Stimulated activated naive CD4-positive, alpha-beta T cell treated with Interleukin-2 at 50 U/mL for 16 hours (primary cell): ENCODE data around the gene TGIF1.

Experiments used
- DNase-seq: peaks from one replicate; lab custom pipeline; 2025; lab: John Stamatoyannopoulos, UW

The TGIF1 gene

DNA sequence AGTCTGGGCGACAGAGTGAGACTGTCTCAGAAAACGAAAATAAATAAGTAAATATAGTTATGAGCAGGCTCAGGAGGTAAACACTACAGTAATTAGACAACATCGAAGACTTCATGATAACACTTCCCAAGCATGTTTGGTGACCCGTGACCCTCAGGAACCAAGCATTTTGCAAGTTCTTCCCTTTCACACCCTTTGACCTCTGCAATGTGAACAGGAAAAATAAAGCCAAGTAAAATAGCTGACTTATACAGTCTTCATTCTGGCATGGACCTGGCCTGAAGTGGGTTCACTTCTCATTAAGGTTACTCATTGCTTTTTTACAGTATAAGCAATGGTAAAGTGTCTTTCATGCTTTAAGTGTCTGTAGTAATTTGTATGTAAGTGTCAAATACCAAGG is 15.3 kb upstream of the TGIF1 start:
- DNase-seq: no peak

DNA sequence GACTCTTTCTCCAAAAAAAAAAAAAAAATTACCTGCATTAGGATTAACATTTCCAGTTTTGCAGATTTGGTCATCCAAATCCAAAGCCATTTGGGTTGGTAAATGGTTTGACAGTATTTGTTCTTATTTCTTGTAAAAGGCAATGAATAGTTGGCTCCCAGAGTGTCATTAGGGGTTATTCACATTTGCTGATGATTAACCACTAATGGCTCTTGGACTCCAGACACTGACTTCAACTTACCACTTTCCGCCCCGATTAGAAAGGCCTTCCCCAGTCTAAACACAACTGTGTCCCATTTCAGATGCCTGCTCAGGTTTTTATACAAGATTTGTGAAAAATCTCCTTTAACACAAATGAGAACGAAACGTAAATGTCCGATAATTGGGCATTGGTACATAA is 9.6 kb upstream of the TGIF1 start:
- DNase-seq: no peak

DNA sequence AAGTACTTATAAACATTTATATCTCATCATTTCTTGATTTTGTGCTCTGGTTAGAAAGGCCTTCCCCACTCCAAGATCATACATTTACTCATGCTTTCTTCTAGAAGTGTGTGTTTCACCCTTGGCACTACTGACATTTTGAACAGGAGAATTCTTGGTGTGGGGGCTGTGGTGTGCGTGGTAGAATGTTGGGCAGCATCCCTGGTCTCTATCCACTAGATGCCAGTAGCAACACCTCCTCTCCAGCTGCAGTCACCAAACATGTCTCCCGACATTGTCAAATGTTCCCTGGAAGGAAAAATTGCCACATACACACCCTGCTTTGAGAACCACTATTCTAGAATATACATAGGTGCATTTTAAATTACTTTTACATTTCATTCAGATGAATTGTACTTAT is 8.7 kb upstream of the TGIF1 start:
- DNase-seq: no peak

DNA sequence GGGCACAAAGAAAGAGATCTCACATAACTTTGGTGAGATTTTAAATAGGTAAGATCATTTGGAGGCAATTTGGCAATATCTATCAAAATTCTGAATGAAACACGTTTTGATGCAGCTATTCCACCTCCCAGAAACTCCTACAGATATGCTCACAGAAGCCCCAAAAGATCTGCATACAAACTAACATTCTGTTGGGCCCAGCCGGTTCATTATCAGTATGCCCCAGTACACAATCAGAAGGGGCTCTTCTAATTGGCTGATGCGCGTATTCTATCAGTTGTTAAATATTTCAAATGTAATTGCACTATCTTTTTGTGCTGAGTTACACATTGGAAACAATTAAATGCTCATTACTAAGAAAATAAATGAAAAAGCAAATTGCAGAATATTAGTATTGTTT is 7.1 kb upstream of the TGIF1 start:
- no peak for DNase-seq

DNA sequence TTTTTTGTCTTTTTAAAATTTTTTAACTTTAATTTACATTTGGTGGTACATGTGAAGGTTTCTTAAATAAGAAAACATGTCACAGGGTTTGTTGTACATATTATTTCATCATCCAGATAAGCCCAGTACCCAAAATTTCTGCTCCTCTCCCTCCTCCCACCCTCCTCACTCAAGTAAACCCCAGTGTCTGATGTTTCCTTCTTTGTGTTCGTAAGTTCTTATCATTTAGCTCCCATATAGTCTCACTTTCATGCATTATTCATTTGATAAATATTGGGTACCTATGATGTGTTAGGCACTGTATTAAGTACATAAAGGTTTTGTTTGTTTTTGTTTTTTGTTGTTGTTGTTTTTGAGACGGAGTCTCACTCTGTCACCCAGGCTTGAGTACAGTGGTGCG is 5.7 kb upstream of the TGIF1 start:
- no peak for DNase-seq

DNA sequence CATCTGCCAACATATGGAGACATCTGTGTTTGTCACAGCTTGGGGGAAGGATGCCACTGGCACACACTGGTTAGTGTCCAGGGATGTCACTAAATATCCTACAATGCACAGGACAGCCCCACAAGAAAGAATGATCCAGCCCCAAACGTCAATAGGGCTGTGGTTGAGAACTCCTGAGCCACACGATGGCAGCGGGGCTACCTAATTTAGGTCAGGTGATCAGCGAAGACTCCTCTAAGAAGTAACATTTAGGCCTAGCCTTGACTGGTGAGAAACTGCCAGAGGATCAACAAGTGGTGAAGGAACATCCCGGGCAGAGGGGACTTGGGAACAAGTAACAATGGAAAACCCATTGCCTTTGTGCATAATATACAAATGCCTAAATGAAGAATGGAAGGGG is 5.0 kb upstream of the TGIF1 start:
- DNase-seq: no peak

DNA sequence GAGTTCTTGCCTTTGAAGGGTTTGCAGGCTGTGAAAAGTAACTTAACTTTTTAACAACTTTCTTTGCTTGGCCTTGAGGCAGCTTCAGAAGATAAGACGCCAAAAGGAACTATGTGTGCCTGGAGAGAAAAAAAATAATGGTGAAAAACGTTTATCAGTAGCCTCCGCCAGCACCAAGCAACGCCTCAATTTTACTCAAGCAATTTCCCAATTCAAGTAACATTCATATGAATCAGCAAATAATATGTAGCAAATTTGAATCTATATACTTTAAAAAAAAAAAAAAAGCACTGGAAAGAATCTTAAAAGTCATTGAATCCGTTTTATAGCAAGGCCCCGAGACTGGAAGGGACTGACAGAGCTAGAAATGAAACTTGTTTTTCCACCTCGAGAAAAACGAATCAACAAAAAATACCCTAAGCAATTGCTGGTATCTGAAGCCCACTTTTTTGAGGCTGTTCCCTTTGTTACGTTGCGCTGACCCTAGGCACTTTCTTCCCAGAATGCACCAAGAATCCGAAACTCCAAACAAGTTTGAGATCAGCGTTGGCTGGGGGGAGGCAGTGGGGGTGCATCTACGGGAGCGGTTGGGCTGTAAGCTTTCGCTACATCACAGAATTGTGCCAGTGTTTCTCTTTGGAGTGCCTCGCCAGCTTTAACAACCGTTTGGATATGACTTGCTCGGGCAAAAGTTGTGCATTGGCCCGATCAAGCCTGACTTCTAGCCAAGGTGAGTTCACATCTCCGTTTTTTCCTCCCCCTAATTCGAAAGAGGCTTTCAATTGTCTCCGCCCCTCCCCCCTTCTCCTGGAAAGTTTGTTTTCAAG is 2.7 kb upstream of the TGIF1 start:
- DNase-seq: peak; percentile 46

DNA sequence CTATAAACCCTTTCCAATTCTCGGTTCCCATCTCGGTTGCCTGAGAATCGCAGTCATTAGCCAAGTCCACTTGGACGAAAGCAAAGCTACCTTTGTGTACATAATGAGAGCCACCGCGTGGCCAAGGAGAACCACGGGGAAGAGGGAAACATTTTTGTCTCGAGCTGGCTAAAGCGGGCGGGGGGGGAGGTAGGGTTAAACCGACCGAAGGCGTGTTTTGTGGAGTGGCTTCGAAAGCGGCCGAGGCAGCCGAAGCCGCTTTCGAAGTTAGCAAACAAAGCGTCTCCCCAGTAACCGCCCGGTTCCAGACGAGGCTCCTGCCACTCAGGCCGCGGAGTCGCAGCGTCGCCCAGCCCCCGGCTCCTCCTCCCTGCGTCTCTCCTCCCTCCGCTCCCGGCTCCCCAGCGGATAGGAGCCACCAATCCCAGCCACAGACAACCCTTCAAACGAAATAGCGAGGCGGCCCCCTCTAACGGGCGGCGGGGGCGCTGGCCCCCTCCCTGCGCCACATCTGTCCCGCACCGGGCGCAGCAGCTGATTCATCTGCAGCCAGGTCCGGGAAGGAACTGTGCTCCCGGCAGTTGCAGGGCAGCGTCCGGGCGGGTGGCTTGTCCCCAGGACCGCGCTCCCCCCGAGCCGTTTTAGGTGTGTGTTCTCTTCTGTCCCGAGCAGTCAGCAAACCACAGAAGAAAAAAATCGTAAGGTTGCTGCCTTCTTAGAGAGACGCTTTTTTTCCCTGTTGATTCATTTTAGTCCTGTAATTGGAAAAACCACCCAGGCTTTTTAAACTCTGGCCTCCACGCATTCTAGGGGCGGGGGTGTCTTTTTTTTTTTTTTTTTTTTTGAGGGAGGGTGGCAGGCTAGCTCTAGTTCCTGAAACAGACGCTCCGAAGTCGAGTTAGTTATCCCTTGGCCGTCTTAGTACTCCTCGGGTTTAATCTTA is 1.8 kb upstream of the TGIF1 start:
- peak; percentile 83 for DNase-seq

DNA sequence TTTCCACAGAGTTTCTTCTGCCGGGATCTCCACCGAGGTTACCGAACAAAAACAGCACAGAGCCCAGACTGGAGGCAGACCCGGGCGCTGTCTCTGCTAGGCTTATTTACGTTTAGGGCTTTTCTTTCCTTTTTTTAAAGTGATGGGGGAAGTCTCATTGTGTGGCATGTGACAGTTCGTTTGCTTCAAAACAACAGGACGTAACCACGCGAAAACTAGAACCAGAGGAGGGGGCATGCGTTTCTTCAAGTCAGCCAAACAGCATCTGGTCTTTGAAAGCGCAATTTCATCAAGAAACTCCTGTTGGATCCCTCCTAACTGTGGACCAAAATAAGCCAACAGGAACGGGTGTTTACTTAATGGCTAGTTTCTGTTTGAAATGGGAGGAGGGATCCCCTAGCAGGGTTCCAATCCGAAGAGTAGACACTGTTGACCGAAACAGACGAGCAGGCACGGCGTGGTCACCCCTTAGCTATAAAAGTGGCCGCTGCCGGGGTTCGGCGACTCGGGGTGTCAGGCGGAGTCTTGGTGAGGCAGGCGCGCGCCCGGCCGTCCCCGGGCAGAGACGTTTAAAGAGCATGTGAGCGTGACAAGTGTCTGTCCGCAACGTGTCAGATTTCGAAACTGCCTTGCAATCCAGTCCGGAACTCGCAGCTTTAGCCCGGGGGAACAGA is 997 bp upstream of the TGIF1 start:
- peak; percentile 47 for DNase-seq

DNA sequence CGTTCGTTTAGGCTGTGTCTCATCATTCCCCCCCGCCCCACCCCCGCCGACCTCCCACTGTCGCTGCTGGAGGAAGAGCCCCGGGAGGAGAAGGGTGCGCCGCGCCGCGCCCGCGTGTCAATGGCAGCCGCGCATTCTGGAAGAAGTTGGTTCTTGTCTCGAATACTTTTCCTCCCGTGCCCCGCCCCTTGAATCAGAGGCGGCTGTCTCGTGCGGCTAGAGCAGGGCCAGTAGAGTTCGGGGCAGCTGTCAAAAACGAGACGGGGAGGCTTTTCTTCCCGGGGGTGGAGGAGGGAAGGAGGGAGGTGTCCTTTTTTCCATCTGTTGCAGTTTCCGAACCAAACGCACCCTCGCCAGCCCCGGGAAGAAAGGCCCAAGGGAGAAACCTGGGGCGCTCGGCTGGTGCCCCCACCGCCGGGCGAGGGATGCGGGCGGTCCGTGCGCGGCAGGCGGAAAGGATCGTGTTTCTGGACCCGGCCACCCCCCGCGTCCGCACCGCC is 410 bp upstream of the TGIF1 start:
- DNase-seq: peak; percentile 86

DNA sequence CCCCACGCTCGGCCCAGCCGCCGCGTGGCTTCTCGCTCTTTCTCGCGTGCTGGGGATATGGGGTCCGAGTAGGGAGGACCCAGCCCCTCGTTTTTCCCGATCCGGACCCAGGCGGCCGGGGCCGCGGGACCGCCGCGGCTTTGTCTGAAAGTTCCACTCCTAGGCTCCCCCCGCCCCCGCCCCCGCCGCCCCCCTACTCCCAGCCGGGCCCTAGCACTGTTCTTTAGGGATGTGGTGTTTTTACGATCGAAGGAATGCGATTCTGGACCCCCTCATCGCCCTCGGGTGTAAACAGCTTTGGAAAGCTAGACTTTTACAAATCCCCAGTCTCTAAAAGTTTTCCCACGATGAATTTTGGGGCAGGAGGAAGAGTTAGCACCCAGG is 819 bp downstream of the TGIF1 start:
- no peak for DNase-seq

DNA sequence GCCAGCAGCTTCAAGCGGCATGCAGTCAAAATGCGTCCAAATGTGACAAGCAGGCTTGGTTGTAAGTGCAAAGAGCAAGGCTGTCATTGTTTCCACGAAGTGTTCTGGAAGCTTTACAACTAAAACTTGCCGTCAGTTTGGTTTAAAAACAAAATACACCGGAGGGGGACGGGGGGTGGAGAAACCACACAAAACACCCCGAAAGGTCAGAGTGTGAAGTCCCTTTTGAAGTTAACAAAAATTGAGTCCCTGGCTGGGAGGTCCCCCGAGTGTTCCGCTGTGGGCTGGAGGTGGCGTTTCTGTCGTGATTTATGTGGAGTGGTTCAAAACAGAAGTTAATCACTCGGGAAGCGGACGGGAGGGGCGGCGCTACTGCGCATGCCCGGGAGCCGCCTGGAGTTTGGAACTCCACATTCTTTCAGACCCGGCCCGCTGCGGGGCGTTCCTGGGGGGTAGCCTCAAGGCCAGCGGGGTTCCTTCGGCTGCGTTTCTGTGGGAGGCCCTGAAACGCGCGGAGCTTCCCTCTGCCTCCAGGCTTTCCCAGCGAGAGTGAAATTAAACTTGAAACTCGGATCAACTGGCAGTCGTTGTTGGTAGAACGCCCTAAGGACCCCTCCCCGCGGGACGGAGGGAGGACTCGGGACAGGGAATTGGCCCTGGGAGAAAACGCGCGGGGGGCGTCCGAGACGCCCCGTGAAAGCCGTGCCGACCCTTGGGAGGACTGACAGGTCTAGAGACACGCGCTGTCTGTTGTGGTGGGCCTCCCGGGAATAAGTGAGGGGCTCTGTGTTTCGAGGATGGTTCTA is 1.4 kb downstream of the TGIF1 start:
- peak; percentile 89 for DNase-seq

DNA sequence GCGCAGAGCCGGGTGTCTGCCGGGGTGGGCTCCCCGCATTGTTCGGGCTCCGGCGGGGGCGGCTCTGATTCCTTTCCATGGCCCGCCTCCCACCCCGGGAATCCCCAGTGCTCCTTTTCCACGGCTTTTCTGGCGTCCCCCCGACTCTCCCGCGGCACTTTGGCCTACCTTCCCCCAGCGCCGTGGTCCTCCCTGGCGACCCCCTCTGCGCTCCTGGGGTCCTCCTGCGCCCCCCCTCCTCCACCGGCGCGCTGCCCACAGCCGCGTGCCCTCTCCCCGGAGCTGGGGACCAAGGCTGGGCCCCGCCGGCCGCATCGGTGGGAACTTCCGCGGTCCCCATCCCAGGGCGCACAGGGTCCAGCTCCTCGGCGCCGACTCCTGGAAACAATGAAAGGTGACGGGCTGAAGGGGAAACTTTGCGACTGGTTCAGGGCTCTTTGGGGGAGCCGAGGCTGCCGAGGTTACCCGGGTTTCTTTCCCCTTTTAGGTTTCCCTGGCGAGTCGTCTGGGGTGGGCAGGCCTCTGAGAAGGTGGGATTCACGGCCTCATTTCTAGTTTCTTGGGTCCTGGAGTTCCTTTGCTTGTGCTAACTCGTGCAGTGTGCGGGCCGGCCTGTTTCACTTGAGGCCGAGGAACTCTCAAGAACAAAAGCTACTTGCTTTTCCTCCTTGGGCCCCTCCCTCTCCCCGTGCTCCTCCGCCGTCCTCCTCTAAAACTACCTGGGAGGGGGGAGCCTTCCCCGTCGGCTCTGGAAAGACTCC is 2.2 kb downstream of the TGIF1 start:
- DNase-seq: peak; percentile 27

DNA sequence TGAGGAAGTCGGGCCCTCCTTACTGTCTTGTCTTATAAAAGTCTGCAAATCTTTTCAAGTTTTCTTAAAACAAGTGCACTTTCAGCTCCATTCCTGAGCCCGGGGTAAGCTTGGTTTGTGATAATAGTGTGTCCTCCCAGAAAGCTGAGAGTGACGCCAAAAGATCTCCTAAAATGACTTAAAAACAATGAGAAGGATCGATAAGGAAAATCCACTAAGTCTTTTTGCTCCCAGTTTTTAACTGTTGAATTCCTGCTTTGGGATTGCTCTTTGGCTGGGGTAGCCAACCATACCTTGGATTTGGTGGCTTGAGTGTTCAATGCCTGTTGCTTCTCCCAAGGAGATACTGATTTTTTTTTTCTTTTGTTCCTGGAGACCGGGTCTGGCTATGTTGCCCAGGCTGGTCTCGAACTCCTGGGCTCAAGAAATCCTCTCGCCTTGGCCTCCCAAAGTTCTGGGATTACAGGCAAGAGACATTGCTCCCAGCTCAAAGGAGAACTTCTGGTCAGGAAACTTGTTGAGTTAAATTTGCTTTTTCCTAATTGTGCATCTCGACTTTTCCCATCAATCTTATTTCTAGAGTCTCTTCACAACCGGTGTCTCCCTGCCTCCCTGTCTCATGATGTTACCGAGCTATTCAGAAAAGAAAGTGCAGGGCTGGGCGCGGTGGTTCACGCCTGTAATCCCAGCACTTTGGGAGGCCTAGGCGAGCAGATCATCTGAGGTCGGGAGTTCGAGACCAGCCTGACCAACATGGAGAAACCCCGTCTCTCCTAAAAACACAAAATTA is 3.0 kb downstream of the TGIF1 start:
- no peak for DNase-seq

DNA sequence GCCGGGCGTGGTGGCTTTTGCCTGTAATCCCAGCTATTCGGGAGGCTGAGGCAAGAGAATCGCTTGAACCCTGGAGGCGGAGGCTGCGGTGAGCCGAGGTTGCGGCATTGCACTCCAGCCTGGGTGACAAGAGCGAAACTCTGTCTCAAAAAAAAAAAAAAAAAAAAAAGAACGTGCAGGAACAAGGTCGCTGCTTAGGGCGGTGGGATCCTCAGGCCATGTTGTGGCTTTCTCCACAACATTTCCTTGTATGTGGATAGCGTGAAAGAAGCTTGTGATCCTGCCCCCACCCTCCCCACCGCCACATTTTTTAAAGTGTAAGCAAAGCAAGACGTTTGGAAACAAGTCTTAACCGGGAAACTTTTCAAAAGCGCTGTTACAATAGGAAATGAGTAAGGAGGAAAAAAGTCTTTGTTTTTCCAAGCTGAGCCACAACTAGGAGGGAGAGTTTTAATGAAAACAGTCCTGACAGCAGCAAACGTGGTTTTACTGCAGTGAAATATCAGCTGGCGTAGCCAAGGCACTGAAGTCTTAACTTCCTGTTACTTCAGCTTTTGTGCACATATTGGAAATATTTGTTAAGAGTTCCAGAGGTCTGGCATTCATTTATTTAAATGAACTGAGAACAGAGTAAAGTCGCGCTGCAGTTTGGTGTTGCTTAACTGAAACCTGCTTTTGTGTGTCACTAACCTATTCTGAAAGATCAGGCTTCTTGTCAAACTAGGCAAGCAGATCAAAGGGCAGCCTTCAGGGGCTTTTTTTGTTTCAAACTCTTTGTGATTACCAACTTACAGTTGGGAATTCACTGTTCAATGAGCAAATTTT is 3.8 kb downstream of the TGIF1 start:
- peak; percentile 30 for DNase-seq

DNA sequence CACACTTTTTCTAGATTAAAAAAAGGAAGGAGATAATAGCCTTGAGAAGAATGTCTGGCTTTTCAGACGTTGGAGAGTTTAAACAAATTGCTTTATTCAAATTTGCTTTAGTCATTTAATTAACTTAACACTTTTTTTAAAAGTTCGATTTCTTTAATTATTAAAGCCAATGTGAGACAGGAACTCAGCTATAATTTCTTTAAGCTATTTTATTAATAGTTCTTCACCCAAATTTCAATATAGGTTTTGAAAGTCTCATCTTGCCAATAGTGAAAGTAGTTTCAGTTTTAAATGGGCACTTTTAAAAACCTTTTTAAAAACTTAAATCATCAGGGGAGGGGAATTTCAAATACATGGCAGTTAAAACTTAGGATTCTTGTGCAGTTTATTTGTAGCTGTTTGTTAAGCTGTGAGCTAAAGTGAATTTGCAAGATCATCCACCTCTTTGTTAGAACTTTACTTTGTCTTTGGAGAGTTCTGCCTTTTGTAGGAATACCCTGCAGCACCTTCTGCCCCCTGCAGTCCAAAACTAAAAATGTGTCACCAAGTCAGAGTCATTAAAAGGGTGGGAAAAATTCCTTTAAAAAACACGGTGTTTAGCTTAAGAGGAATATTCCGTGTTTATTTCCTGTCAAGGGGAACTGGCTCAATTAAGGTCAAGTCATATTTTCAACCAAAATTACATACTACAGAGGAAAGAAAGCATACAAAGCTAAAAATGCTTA is 4.6 kb downstream of the TGIF1 start:
- no peak for DNase-seq

DNA sequence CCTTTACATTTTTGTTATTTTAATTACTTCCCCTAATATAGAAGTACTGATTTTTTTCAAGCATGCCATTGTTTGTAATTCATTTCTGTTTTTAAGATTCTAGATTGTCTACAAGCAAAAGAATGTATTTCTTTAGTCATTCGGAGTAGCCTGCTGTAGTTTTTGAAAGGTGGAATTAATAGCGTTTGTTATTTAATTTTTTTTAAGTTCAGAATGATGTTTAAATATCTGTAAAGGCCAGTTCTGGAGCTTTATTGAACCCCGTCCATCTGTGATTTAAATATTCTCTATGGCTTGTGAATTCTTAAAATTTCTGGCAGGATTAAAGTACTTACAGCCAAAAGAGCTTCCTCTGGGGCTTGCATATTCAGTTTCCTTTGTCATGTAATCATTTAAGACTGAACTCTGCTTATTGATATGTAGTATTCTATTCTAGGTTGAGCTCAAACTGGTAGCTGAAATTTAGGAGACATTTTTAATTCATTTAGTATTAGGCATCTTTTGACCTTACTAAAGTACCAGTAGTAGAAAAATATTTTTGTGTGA is 5.2 kb downstream of the TGIF1 start:
- DNase-seq: no peak
